WTC11 (cell line): ENCODE data around the gene KIF22.

Source experiments
- ATF2 ChIP-seq: sonication (generic); formaldehyde crosslinking; IDR thresholded peaks from 2 replicates; pipeline ENCODE4 v1.8.1; 2022; ENCODE audit warnings: low read depth, missing genetic modification reagents, borderline replicate concordance
- CTCF ChIP-seq: fragments of 200-600 bp; IDR thresholded peaks from 2 replicates; pipeline ENCODE4 v1.8.0; 2022; ENCODE audit warnings: antibody characterized with exemption
- ETV6 ChIP-seq: sonication (generic); formaldehyde crosslinking; IDR thresholded peaks from 2 replicates; pipeline ENCODE4 v1.8.1; 2022; ENCODE audit warnings: mild to moderate bottlenecking, missing genetic modification reagents
- JUN ChIP-seq: sonication (generic); formaldehyde crosslinking; IDR thresholded peaks from 2 replicates; pipeline ENCODE4 v1.8.0; 2023; ENCODE audit warnings: mild to moderate bottlenecking, missing genetic modification reagents
- NFYB ChIP-seq: sonication (generic); formaldehyde crosslinking; conservative IDR thresholded peaks from 2 replicates; pipeline ENCODE4 v1.8.0; 2022; ENCODE audit warnings: low read depth, missing genetic modification reagents
- USF1 ChIP-seq: sonication (generic); formaldehyde crosslinking; IDR thresholded peaks from 2 replicates; pipeline ENCODE4 v1.8.0; 2022; ENCODE audit warnings: mild to moderate bottlenecking, missing genetic modification reagents

GRCh38 chr16:29774730-29775129 is 15.8 kb upstream of the KIF22 start:
- no peak for TF ChIP-seq NFYB (CRISPR knock-in tag)
- TF ChIP-seq JUN (CRISPR knock-in tag) = no peak
- no peak for TF ChIP-seq CTCF
- TF ChIP-seq USF1 = no peak
- TF ChIP-seq ATF2 (CRISPR knock-in tag) = no peak
- TF ChIP-seq ETV6 (CRISPR knock-in tag) = no peak
